Measurements from ENCODE around the gene MCU. TPM values are rescaled to one million over a fixed set of nuclear protein-coding genes. Genes with fewer than 3 reads are reported as not detected.

The MCU gene
- total RNA-seq, 4 donors from 2014 or later = 11.4 to 33.3 (median 24.9) TPM

GRCh38 chr10:72842164-72842563, 150.2 kb downstream of the MCU start:
- H3K27ac ChIP-seq = no peak overlapping the region
- DNase-seq = no peak
- H3K27me3 ChIP-seq = no peaks in the 10 kb centered on the region
- H3K4me1 ChIP-seq = no peaks in the 10 kb centered on the region
- no peaks in the 10 kb centered on the region for H3K9me3 ChIP-seq
- whole genome bisulfite sequencing, 2 donors = 93 to 100% methylated on average over 2 of the region's 2 CpGs
- H3K4me3 ChIP-seq (replicated peaks in 1 of 3) = no peak overlapping the region
- intact Hi-C loops (cut with DNase I) = no loop called here
- H3K36me3 ChIP-seq = no peaks in the 10 kb centered on the region
- TF ChIP-seq POLR2A (IDR thresholded peaks at IDR 0.05) = no peak
- TF ChIP-seq, protein P1, sequence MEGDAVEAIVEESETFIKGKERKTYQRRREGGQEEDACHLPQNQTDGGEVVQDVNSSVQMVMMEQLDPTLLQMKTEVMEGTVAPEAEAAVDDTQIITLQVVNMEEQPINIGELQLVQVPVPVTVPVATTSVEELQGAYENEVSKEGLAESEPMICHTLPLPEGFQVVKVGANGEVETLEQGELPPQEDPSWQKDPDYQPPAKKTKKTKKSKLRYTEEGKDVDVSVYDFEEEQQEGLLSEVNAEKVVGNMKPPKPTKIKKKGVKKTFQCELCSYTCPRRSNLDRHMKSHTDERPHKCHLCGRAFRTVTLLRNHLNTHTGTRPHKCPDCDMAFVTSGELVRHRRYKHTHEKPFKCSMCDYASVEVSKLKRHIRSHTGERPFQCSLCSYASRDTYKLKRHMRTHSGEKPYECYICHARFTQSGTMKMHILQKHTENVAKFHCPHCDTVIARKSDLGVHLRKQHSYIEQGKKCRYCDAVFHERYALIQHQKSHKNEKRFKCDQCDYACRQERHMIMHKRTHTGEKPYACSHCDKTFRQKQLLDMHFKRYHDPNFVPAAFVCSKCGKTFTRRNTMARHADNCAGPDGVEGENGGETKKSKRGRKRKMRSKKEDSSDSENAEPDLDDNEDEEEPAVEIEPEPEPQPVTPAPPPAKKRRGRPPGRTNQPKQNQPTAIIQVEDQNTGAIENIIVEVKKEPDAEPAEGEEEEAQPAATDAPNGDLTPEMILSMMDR (IDR thresholded peaks at IDR 0.05) = no peak

GRCh38 chr10:72846238-72846637, 154.3 kb downstream of the MCU start:
- TF ChIP-seq POLR2A (IDR thresholded peaks at IDR 0.05) = no peak
- TF ChIP-seq, protein P1 (IDR thresholded peaks at IDR 0.05) = no peak
- no peak for DNase-seq
- no peaks in the 10 kb centered on the region for H3K9me3 ChIP-seq
- no peaks in the 10 kb centered on the region for H3K36me3 ChIP-seq
- intact Hi-C loops (cut with DNase I) = no loop called here
- no peak overlapping the region for H3K27ac ChIP-seq
- 82 to 88% methylated on average over 7 of the region's 7 CpGs for WGBS, 2 donors
- no peaks in the 10 kb centered on the region for H3K4me1 ChIP-seq
- no peaks in the 10 kb centered on the region for H3K27me3 ChIP-seq
- H3K4me3 ChIP-seq (replicated peaks in 1 of 3) = no peak overlapping the region

DNA sequence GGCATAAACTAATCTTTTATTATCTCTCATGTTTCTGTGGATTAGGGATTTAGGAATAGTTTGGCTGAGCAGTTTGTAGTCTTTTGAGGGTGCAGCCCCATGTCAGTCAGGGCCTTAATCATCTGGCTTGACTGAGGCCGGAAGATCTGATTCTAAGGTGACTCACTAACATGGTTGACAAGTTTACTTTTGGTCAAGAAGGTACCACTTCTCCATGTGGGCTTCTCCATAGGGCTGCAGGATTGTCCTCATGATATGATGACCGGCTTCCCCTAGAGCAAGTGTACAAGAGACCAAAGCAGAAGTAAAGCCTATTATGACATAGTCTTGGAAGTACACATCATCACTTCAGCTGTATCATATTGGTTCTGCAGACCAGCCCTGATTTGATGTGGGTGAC, 155.7 kb downstream of the MCU start:
- Histone ChIP-seq H3K4me3 (replicated peaks in 1 of 3) (no peak overlapping the region), H3K27me3 (no peaks in the 10 kb centered on the region), H3K4me1 (no peaks in the 10 kb centered on the region), H3K36me3 (no peaks in the 10 kb centered on the region), H3K9me3 (no peaks in the 10 kb centered on the region), H3K27ac (no peak overlapping the region)
- 97 to 98% methylated on average over 2 of the region's 2 CpGs for WGBS, 2 donors
- intact Hi-C loops (cut with DNase I) = no loop called here
- TF ChIP-seq, protein P1 (IDR thresholded peaks at IDR 0.05) = no peak
- TF ChIP-seq POLR2A (IDR thresholded peaks at IDR 0.05) = no peak
- DNase-seq = no peak

GRCh38 chr10:72850861-72851260, 158.9 kb downstream of the MCU start:
- no peak for TF ChIP-seq POLR2A (IDR thresholded peaks at IDR 0.05)
- TF ChIP-seq, protein P1 (IDR thresholded peaks at IDR 0.05) = no peak
- 86% methylated on average over 2 of the region's 2 CpGs for WGBS, 2 donors

GRCh38 chr10:72851509-72851908, 159.6 kb downstream of the MCU start:
- Histone ChIP-seq H3K27me3 (no peaks in the 10 kb centered on the region), H3K4me1 (no peaks in the 10 kb centered on the region), H3K4me3 (replicated peaks in 1 of 3) (no peak overlapping the region), H3K36me3 (no peaks in the 10 kb centered on the region), H3K27ac (no peak overlapping the region), H3K9me3 (no peaks in the 10 kb centered on the region)
- 100% methylated on average over 1 of the region's 1 CpG for WGBS, 2 donors
- DNase-seq = no peak
- intact Hi-C loops (cut with DNase I) = no loop called here
- TF ChIP-seq, protein P1 (IDR thresholded peaks at IDR 0.05) = no peak
- no peak for TF ChIP-seq POLR2A (IDR thresholded peaks at IDR 0.05)

More at GRCh38 chr10:72850861-72851260, 158.9 kb downstream of the MCU start:
- no peak overlapping the region for H3K27ac ChIP-seq
- no peak for DNase-seq
- intact Hi-C loops (cut with DNase I) = no loop called here
- no peaks in the 10 kb centered on the region for H3K27me3 ChIP-seq
- H3K36me3 ChIP-seq = no peaks in the 10 kb centered on the region
- no peak overlapping the region for H3K4me3 ChIP-seq (replicated peaks in 1 of 3)
- no peaks in the 10 kb centered on the region for H3K4me1 ChIP-seq
- no peaks in the 10 kb centered on the region for H3K9me3 ChIP-seq
